Mucosa of stomach (tissue), 1 donor: ENCODE measurements around the gene CRKL.

Experiments used
- H3K27me3 ChIP-seq: one replicate; pipeline ENCODE4 v1.7.0; 2013; ENCODE audit warnings: mild to moderate bottlenecking, low read length; ENCODE audit not compliant: control insufficient read depth, insufficient read depth
- H3K36me3 ChIP-seq: one replicate; pipeline ENCODE4 v1.7.0; 2013; ENCODE audit warnings: low read length; ENCODE audit not compliant: control insufficient read depth, insufficient read depth
- H3K4me1 ChIP-seq: one replicate; pipeline ENCODE4 v1.7.0; 2013; ENCODE audit warnings: mild to moderate bottlenecking, low read length; ENCODE audit not compliant: control insufficient read depth, insufficient read depth
- H3K4me3 ChIP-seq: one replicate; pipeline ENCODE4 v1.7.0; 2013; ENCODE audit warnings: low read length
- H3K9ac ChIP-seq: one replicate; pipeline ENCODE4 v1.7.0; 2013; ENCODE audit warnings: mild to moderate bottlenecking, low read length, moderate library complexity
- H3K9me3 ChIP-seq: one replicate; pipeline ENCODE4 v1.7.0; 2013; ENCODE audit warnings: mild to moderate bottlenecking, low read length, moderate library complexity; ENCODE audit not compliant: control insufficient read depth
- donor health status: Pancreatic carcinoma.

The CRKL gene, protein sequence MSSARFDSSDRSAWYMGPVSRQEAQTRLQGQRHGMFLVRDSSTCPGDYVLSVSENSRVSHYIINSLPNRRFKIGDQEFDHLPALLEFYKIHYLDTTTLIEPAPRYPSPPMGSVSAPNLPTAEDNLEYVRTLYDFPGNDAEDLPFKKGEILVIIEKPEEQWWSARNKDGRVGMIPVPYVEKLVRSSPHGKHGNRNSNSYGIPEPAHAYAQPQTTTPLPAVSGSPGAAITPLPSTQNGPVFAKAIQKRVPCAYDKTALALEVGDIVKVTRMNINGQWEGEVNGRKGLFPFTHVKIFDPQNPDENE

DNA sequence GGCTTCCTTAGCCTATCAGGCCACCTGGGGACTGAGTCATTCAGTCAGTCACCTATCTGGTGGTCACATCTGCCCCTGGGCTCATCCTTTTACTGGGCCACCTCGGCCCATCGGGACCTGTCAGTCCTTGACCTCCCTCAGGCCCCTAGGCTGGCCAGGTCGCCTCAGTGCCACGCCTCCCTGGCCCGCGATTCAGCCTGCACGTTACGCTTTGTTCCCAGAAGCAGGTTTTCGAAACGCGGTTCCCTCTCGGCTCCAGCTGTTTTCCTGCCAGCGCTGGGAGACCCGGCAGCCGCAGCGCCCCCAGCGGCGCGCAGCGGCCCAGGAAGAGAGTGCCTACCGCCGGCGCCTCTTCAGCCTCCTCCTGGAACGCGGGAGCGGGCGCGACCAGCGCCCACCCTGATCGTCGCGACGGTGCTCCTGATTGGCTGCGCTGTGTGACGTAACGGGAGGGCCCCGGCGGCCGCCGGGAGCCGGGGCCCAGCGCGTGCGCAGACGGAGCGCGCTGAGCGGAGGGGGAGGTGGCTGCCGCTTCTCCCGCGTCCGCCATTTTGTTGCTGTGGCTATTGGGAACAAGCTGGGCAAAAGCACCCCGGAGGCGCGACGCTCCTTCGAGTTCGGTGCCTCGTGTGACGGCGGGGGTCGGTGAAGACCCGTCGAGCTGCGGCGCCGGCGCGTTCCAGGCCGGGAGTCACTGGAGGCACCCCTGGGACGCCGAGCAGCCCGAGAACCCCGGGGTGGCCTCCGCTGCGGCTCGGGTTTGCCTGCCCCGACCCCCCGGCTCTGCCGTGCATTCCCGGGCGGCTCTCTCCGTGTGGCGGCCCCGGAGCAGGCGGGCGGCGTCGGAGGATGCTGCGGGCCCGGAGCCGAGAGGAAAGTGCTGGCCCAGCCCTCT, at the start of gene CRKL:
CRKL (plus strand) TSS at position 492 of the 895 bp plus-strand sequence. CDS start 528 bp downstream, outside the sequence.
- Histone ChIP-seq H3K4me3 (peak within 1 kb of the TSS; percentile 94), H3K36me3 (no peaks in the 10 kb centered on the region), H3K27me3 (no peaks in the 10 kb centered on the region), H3K9ac (peak within 1 kb of the TSS; percentile 93), H3K9me3 (no peaks in the 10 kb centered on the region), H3K4me1 (peaks cover 17% of the 10 kb centered on the region)

GRCh38 chr22:20868025-20868962, 48.9 kb upstream of the CRKL start:
- Histone ChIP-seq H3K4me3 (peak overlapping the region; percentile 16), H3K27me3 (no peaks in the 10 kb centered on the region), H3K9me3 (no peaks in the 10 kb centered on the region), H3K36me3 (peaks cover 6% of the 10 kb centered on the region), H3K9ac (no peak overlapping the region), H3K4me1 (peaks cover 28% of the 10 kb centered on the region)

GRCh38 chr22:20869234-20869633, 48.0 kb upstream of the CRKL start:
- H3K9me3 ChIP-seq = no peaks in the 10 kb centered on the region
- no peak overlapping the region for H3K9ac ChIP-seq
- H3K4me1 ChIP-seq = peaks cover 28% of the 10 kb centered on the region
- H3K4me3 ChIP-seq = no peak overlapping the region
- H3K27me3 ChIP-seq = no peaks in the 10 kb centered on the region
- H3K36me3 ChIP-seq = peaks cover 6% of the 10 kb centered on the region

DNA sequence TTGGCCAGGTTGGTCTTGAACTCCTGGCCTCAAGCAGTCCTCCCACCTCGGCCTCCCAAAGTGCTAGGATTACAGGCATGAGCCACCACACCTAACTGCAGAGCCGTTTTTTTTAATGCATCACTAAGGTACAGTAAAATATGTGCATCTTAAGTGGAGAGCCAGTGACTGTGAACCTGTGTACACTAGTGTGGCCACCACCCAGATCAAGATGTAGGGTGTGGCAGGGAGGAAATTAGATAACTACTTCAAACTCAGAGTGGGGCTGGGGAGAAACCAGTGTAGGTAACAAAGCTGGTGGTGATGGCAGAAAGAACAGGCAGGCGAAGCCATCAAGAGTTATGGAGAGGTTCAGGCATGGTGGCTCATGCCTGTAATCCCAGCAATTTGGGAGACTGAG, 44.0 kb upstream of the CRKL start:
- Histone ChIP-seq H3K36me3 (peaks cover 6% of the 10 kb centered on the region), H3K9ac (no peak overlapping the region), H3K4me1 (no peaks in the 10 kb centered on the region), H3K27me3 (no peaks in the 10 kb centered on the region), H3K4me3 (no peak overlapping the region), H3K9me3 (no peaks in the 10 kb centered on the region)

DNA sequence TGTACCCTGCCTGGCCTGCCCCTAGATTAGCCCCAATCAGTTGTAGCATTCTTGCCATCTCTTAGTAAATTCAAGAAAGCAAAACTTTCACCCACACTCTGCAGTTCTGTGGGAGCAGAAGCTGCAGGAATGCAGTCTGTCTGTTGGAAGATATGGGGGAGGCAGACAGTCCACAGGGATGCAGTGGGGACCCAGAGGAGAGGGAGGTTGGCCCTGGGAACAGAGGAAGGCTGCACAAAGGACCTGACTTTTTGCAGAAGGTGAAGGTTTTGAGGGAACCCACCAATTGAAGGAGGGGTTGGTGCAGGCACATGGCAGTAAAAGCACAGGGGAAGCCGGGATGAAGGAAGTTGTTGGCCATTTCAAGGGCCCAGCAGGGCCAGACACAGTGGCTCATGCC, 41.9 kb upstream of the CRKL start:
- no peaks in the 10 kb centered on the region for H3K27me3 ChIP-seq
- H3K9me3 ChIP-seq = no peaks in the 10 kb centered on the region
- H3K4me1 ChIP-seq = no peaks in the 10 kb centered on the region
- H3K36me3 ChIP-seq = peaks cover 3% of the 10 kb centered on the region
- H3K4me3 ChIP-seq = no peak overlapping the region
- H3K9ac ChIP-seq = no peak overlapping the region

DNA sequence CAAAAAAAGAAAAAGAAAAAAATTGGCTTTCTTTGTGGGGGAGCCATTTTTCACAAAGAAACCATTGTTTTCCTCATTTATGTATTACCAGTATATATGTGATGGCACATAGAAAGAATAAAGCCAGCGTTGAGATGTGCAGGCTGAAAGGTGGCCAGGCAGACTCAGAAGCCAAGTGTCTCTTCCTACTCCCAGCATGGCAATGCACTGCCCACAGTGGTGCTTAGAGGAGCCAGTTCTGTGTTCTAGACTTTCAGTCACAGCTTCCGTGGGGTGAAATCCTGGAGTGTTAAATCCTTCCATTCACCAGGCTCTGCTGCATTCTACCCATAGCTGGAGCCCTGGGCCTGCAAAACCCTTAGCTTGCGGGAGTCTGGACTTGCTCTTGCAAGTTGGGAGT, 39.5 kb upstream of the CRKL start:
- no peak overlapping the region for H3K4me3 ChIP-seq
- H3K4me1 ChIP-seq = peaks cover 4% of the 10 kb centered on the region
- H3K9ac ChIP-seq = no peak overlapping the region
- H3K36me3 ChIP-seq = peaks cover 5% of the 10 kb centered on the region
- H3K27me3 ChIP-seq = no peaks in the 10 kb centered on the region
- H3K9me3 ChIP-seq = no peaks in the 10 kb centered on the region

DNA sequence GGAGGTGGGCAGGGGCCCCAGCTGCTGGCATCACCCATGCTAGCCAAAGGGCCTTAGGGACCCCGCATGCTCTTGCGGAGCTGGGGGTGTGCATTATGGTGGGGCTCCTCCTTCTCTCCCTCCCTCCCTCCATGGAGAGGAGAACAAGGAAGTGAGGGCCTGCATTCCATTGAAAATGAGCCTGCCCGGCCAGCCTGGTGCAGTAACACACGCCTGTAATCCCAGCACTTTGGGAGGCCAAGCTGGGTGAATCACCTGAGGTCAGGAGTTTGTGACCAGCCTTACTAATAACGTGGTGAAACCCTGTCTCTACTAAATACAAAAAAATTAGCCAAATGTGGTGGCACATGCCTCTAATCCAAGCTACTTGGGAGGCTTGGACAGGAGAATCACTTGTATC, 36.0 kb upstream of the CRKL start:
- H3K27me3 ChIP-seq = no peaks in the 10 kb centered on the region
- H3K36me3 ChIP-seq = peaks cover 11% of the 10 kb centered on the region
- peaks cover 21% of the 10 kb centered on the region for H3K4me1 ChIP-seq
- no peaks in the 10 kb centered on the region for H3K9me3 ChIP-seq
- no peak overlapping the region for H3K9ac ChIP-seq
- no peak overlapping the region for H3K4me3 ChIP-seq

GRCh38 chr22:20881869-20882815, 35.1 kb upstream of the CRKL start:
- no peaks in the 10 kb centered on the region for H3K9me3 ChIP-seq
- no peaks in the 10 kb centered on the region for H3K27me3 ChIP-seq
- H3K4me3 ChIP-seq = no peak overlapping the region
- H3K4me1 ChIP-seq = peaks cover 21% of the 10 kb centered on the region
- no peak overlapping the region for H3K9ac ChIP-seq
- peaks cover 11% of the 10 kb centered on the region for H3K36me3 ChIP-seq

GRCh38 chr22:20882855-20883254, 34.4 kb upstream of the CRKL start:
- no peak overlapping the region for H3K4me3 ChIP-seq
- peaks cover 21% of the 10 kb centered on the region for H3K4me1 ChIP-seq
- H3K9ac ChIP-seq = no peak overlapping the region
- peaks cover 11% of the 10 kb centered on the region for H3K36me3 ChIP-seq
- H3K9me3 ChIP-seq = no peaks in the 10 kb centered on the region
- no peaks in the 10 kb centered on the region for H3K27me3 ChIP-seq

DNA sequence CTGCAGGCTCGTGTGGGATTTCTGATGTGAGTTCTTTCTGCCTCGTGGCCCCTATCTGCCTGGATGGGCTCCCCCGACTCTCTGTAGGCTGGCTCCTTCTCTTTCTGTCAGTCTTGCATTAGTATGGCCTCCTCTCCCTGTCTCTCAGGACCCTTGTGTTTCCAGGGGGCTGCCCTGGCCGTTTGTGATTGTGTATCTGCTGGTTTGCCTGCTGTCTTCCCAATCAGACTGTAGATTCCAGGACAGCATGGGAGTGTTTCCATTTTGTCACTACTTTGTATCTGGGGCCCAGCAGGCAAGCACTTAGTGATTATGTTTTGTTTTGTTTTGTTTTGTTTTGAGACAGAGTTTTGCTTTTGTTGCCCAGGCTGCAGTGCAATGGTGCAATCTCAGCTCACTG, 32.8 kb upstream of the CRKL start:
- H3K9ac ChIP-seq = no peak overlapping the region
- no peak overlapping the region for H3K4me3 ChIP-seq
- H3K9me3 ChIP-seq = no peaks in the 10 kb centered on the region
- H3K4me1 ChIP-seq = peaks cover 21% of the 10 kb centered on the region
- peaks cover 11% of the 10 kb centered on the region for H3K36me3 ChIP-seq
- no peaks in the 10 kb centered on the region for H3K27me3 ChIP-seq

GRCh38 chr22:20885017-20885556, 32.1 kb upstream of the CRKL start:
- Histone ChIP-seq H3K9me3 (no peaks in the 10 kb centered on the region), H3K4me1 (peaks cover 21% of the 10 kb centered on the region), H3K27me3 (no peaks in the 10 kb centered on the region), H3K36me3 (peaks cover 11% of the 10 kb centered on the region), H3K9ac (peak overlapping the region; percentile 45), H3K4me3 (peak overlapping the region; percentile 31)
